Measurements from ENCODE around the gene GCA. TPM values are rescaled to one million over a fixed set of nuclear protein-coding genes. Genes with fewer than 3 reads are reported as not detected.

GCA gene, protein sequence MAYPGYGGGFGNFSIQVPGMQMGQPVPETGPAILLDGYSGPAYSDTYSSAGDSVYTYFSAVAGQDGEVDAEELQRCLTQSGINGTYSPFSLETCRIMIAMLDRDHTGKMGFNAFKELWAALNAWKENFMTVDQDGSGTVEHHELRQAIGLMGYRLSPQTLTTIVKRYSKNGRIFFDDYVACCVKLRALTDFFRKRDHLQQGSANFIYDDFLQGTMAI
- polyA plus RNA-seq (ENCODE audit: insufficient read length in 10 of 10) = 10 to 100 TPM in 9 of 10 donors, 1 to 10 TPM in 1; 8.1 to 18.8 (median 13.2) TPM
- long read RNA-seq, donor 1, transcript GCA-204 (8 exons, 1,992 nt) = major isoform, 7 of 8 reads
- long read RNA-seq, donor 1, partial matches to known transcripts = 0 of 8 reads
- long read RNA-seq, donor 1, other reads (novel, unspliced or antisense) = 0 of 8 reads
- long read RNA-seq, donor 2, partial matches to known transcripts = 0 of 1 reads
- long read RNA-seq, donor 2, other reads (novel, unspliced or antisense) = 0 of 1 reads
- long read RNA-seq, donor 3 = 0 reads
- long read RNA-seq, donor 4, transcript GCA-204 (8 exons, 1,992 nt) = major isoform, 5 of 6 reads
- long read RNA-seq, donor 4, partial matches to known transcripts = 0 of 6 reads
- long read RNA-seq, donor 4, other reads (novel, unspliced or antisense) = 0 of 6 reads
- long read RNA-seq, donor 5, partial matches to known transcripts = 0 of 2 reads
- long read RNA-seq, donor 5, other reads (novel, unspliced or antisense) = 0 of 2 reads
- long read RNA-seq, donor 6, partial matches to known transcripts = 0 of 5 reads
- long read RNA-seq, donor 6, other reads (novel, unspliced or antisense) = 0 of 5 reads
- long read RNA-seq, donor 7, partial matches to known transcripts = 0 of 3 reads
- long read RNA-seq, donor 7, other reads (novel, unspliced or antisense) = 0 of 3 reads
- long read RNA-seq, donor 8, partial matches to known transcripts = 0 of 2 reads
- long read RNA-seq, donor 8, other reads (novel, unspliced or antisense) = 0 of 2 reads
- long read RNA-seq, donor 9 = 0 reads

DNA sequence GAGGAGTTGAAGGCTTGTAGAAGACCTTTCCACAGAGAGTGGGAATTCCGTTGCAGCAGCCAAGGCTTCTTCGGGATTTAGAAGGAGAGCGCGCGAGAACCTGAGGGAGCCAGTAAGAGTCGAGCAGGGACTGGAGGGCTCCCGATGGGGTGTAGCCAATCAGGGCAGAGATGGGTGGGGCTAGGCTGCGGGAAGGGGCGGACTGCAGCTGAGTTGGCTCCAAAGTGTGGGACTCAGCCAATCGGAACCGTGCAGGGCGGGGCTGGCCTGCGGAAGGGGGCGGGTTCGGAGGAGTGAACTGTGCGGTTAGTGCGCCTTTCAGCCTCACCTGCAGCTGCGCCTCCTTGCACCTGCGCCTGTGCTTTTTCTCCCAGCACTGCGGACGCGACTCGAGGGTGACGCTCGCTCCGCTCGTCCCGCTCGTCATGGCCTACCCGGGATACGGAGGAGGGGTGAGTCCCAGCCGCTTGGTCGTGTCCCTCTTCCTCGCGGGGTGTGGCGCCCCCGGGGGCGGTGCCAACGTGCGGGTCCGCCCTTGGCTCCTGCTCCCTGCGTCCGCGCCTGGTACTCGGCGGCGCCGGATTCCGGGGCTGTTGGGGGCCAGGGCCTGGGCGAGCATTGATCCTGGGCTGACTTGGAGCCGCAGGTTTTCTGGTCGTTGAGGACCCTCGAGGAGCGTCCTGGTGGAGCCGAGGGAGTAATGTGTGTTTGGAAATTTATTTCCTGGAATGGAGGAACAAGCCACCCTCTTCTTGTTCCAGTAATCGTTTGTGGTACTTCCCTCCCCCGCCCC, at the start of gene GCA:
Gene GCA (plus strand): TSS at position 309 of the 793 bp plus-strand sequence. CDS start 117 bp downstream, at position 426.
- peak; percentile 88 to 97 (median 94) for DNase-seq

DNA sequence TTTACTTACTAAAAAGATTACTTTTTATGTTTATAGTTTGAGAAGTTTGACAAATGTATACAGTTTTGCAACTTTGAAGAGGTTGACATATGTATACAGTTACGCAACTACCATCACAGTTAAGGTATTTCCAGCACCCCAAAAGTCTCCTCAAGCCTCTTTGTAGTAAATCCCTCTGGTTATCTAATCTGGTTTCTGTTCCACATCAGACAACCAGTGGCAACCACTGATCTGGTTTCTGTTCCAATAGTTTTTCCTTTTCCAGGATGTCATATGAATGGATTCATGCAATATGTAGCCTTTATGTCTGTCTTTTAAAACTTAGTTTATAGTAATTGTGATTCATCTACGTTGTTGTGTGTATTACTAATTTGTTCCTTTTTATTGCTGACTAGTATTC, 48.9 kb upstream of the GCA start:
- no peak for DNase-seq

DNA sequence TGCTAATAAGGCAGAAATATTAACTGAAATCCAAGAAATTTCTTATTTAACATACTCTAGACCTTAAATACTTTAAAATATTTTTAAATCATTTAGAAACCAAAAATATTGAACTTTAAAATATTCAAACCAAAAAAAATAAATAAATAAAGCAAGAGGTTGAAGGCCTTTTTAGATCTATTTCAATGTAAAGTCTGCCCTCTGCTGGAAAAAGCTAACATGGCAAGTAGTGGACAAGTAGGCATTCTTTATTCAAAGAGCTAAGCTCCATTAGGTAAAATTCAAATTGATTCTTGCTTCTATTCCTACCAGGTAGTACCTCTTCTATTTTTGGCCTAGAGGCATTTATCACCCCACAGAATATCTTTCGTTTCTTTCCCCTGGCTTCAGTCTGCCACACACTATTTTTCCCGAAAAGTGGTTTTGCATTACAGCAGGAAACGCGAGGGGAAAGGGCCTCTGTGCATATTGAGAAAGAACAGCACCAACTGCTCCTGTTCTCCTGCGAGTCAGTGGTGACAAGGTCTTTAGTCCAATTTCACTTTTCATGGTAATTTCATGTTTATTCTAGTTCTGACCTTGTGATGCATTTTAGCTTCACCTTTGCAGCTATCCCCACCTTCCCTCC, 45.9 kb upstream of the GCA start:
- peak; percentile 84 to 89 (median 85) for DNase-seq

DNA sequence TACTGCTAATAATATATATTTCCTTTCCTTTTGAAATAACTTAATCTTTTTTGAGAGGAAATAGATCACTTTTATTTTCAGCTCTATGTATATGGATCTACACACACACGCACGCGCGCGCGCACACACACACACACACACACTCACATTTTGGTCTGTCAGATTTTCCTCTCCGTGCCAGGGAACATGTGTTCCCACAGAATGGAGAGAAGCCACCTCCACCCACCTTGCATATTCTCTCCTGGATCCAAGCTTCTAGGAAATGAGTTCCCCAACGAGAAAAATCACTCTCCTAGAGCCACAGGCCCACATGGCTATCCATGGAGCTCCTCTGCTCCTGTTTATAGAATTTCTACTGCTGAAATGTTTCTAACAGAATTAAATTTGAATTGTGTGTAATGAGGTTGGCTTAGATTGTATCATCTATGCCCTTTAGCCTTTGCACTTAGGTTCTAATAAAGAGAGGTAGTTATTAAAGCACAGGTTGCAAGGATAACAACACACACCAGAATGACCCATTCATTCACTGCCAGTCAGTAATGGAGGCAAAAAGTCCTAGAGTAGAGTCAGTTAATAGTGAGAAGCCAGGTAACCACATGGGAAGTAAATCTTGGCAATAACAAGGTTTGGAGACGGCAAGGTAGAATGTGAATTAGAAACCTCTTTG, 45.1 kb upstream of the GCA start:
- no peak for DNase-seq

DNA sequence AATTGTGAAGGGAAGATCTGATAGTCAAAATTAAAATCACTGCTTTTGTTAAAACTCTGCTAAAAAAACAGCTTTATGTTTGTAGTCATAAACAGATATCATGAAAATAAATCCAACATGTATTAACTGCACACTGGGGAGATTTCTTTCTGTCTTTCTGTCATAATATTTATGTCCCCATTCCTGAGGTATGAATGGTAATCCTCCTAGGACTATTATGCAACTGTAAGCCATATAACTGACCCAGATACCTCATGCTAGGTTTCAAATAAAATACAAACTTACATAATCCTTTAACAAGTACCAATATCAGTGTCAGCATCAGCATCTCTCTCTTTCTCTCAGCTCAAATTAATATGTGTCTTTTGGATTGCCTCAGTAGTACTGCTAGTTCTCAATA, 43.7 kb upstream of the GCA start:
- no peak for DNase-seq

DNA sequence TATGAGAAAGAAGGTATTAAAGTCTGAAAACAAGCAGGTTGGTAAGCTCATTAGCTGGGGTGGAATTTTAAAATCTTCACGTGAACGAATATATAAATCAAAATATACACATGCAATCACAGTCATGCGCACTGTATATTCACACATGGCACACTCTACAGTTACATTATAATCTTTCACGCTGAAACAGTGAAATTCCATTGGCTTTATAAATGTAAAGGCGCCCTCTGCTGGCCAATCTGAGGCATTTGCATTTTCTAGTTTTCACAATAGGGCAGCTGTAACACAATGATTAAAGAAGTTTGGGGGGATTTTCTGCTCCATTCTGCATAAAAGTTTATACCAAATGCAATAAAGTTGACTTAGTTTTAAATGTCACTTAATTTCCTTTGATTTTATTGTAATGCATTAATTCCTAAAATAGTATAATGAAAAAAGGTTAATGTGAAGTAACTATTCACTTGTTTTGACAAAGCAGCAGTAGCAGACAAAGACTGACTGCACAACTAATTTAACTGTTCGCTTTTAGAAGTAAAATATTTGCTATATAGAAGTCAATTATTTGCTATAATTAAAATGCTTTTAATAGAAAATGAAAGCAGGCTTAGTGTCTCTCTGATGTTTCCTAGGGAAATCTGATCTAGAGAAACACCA, 42.7 kb upstream of the GCA start:
- peak; percentile 62 to 80 (median 72) for DNase-seq

DNA sequence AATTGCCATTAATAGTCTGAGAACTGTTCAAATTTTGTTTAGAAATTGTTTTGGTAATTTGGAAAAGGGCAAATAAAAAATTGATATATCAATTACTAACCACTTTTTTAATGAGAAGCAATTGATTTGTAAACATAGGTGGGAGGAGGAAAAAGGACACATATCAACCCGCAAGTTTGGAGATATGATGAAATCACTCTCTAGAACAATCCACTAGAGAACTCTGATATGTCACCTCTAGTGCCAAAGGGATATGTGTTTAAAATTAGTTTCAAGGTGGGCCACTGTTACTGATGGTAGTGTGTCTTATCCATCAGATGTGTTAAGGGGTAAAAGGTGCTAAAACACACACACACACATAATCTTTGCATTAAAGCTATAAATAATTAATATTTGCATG, 42.1 kb upstream of the GCA start:
- DNase-seq = no peak

DNA sequence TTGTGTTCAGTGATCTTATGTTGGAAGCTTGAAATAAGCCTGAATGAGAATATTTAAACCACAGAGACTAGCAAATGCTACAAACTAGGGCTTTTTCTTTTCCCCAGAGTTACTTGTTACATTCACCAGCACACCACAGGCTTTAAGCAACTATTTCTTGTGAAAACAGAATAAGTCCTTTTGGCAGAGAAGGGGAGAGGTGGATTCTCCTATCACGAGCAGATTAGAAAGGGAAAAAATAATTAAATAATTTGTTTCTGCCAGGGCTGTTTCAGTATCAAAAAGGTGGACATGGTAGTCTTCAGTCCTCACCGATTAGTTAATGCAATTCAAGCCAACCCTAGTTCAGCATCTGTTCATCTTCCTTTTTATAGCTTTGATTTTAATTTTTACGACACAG, 38.0 kb upstream of the GCA start:
- DNase-seq = no peak

DNA sequence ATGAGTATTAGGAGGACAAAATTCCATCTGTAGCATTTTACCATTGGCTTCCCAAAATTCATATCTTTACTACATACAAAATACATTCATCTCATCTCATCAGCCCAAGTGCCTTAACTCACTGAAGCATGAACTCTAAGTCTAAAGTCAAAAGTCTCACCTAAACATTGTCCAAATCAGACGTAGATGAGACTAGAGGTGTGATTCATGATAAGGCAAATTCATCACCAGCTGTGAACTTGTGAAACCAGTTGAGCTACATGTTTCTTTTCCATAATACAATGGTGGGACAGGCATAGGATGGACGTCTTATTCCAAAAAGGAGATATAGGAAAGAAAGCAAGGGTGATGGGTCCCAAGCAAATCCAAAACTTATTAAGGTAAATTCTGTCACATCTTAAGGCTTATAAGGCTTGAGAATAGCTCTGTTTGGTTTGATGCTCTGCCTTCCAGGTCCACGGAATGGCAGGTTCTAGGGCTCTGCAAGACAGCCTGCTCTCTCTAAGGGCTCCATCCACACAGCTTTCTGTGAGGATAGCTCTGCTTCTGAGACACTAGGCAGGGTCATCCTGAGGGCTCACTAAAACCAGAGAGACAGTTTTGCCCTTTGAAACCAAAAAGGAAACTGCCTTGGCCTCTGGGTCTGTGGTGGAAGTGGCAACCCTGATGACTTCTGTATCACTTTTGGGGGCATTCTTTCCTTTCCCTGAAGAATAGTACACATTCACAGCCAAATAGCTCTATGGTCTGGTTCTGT, 35.0 kb upstream of the GCA start:
- DNase-seq = no peak

DNA sequence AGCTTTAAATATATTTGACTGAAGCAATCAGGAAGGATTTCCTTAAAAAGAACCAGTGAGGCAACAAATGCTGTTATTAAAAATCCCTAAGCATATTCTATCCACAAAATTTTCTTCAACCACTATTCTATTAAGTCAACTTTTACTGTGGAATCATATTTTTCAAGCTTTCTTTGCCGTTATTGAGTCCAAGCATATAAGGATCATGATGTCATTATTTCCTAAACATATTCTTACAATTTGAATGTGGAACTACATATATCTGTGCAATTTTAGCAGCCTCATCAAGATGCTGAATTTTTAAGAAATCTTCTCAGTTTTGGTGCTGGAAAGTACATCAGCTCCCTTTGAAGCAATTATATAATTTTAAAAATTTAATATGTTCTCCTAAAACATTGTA, 31.1 kb upstream of the GCA start:
- no peak for DNase-seq

DNA sequence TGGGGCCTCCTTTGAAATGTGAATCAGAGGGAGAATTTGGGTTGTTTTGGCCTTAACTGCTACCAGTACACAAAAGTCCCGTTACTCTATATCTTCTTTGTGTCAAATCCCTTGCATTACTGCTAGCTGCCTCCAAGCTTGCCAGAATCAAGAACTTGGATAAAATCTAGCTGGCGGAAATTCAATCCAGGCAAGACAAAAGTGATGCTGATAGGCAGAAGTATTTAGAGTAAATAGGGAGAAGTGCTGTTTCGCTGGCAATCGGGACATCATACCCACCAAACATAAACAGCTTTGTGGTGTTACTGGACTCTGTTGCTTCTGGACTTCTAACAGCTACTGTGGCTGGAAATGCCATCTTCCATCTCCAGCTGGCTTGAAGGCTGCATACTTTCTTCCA, 28.0 kb upstream of the GCA start:
- no peak for DNase-seq

DNA sequence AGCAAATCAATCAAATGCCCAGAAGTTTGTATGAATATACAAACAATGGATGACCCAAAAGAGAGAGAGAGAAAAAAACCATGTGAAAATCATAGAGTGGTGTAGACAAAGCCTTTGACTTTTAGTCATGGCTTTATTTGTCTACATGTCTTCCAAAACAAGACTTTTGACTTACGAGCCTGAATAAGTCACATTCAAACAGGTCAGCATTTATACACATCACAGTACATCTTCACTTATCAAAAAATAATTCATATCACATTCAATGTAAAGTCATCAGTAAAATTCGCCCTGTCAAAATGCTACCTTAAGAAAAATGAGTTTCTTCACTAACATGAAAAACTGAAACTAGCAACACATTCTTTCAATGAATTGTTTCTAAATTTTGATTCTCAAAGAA, 27.3 kb upstream of the GCA start:
- no peak for DNase-seq

DNA sequence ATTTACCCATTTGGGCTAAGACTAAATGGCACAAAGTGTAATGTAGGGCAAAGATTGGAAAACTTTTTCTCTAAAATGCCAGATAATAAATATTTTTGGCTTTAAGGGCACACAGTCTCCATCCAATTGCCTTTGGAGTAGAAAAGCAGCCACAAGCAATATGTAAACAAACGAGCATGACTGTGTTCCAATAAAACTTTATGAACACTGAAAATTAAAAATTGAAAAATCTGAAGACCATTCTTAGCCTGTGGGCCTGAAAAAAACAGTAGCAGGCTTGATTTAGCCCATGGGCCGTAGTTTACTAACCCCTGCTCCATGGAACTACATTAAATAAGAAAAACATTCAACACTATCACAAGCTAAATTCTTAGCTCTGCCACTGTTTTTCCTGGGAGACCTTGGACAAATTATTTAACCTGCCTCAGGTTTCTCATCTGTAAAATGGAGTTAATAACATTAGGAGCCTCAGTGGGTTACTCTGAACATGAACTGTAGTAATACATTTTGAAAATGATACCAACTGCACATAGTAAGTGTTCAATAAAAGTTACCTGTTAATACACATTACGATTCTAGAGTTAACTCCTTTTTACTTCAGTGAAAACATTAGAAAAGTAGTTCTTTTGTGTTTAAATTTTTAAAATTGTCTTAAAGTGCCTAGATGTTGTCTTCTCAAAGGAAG, 26.7 kb upstream of the GCA start:
- DNase-seq = no peak

DNA sequence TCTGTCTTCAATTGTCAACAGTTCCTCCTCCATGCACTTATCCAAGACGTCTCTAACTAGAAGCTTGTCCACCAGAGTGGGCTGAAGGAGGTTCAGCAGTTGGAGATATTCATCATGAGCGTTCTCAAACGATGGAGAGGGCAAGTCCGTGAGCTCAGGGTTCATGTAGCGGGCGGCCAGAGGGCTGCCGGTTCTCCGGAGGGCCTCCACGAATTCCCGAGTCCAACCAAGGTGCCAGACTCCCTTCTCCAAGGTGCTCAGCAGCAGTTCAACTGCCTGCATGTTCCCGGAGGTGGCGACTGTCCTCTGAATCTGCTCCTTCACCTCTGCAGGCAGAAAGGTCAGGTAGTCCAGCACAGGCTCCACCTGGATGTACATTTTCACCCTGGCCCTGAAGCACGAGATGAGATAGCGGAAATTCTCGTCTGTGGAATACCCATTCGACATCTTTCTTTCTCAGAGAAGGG, 26.0 kb upstream of the GCA start:
- peak in 1 of 3 donors; percentile 62 for DNase-seq

DNA sequence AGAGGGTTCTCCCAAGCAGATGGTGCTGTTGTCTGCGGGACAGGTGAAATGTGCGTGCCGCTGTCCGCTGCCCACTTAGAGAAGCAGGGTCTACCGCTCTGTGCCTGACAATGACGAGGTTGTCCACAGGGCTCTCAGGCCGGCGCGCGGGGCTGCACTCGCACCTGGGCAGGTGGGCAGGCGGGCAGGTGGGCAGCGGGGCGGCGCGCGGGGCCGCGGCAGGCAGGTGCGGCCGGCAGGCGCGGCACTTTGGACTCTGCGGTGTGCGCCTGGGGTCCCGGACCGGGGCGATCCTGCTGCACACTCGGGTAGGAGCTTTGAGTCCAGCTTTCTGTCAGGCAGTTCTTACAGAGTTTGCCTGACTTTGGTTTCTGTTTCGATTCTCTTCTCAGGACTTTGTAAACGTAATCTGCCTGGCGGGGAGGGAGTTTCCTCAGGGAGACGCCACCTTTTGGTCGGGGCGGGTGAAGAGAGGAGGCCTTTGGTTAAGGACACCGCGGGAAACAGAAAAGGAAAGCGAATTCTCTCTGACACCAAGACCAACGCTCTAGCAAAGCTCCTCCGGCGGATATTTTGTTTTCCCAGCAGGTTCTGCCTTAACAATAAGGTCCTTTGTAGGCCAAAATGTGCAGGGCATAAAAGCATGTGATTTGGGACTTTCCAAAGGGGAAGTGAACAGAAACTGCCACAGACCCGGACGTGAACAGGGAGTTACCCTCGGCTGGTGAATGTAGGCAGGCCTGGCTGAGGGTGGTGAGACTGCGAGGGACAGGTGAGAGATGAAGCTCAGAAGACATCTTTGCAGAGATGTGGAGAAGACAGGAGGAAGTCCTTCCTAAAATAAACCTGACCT, 25.4 kb upstream of the GCA start, which contains the start of gene IFIH1:
Gene IFIH1 (minus strand): TSS at position 357 of the 853 bp plus-strand sequence. CDS start 377 bp downstream, outside the sequence.
- DNase-seq = peak; percentile 71 to 91 (median 81)

DNA sequence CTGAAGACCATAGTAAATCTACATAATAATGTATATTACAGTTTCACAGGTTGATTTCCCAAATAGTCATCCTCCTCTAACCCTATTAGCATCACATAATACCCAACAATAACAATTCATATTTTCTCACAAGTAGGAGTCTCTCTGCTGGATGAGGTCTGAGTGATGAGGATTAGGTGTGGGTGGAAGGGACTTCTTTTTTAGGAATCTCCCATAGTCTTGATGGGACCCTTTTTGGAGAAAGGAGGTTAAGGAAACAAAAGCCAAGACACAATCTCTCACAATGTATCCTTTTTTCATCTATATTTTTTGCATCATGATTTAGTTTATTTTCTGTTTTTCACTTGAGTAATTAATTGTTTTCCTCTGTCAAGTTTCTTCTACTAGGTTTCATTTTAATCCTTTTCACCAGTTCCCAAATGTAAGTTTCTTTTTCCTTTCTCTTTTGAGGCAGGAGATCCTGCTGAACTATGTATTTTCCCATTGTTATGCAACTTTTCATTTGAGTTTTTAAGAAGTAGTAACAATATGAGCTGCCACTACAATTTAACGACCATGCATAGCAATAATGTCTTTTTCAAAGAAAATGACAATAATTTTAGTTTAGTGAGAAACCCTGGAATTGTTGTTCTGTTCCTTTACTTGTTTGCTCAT, 22.9 kb upstream of the GCA start:
- no peak for DNase-seq

DNA sequence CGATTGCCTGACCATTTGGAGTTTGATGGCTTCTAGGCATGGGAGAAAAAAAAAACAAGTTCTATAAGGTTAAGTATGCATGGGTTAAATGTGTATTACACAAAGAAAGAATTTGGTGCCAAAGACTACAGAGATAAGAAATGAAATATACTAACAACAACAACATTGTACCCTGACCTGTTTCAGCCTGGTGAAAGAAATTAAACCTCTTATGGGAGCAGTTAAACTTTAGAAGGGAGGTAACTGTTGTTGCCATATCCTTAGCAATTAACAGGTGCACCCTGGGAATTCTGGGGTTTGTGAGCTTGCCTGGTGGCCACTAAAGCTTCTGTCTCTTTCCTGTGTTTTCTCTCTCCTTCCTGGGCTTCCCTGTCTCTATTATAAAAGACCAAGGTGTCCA, 19.0 kb upstream of the GCA start:
- DNase-seq = no peak

Data from muscle of back (tissue), 13 donors.